ENCODE measurements around the gene ALDH2. TPM values are rescaled to one million over a fixed set of nuclear protein-coding genes. Genes with fewer than 3 reads are reported as not detected.

Gene ALDH2
- total and polyA plus RNA-seq, 9 of the 15 experiments (the other 6 are each of a cell fraction or from before 2014, with no cell fraction given) = 1.9 to 22.5 (median 12.2) TPM

- TF ChIP-seq ZNF407 (IDR thresholded peaks at IDR 0.05; ENCODE audit: low read depth) = no peak
Observed at GRCh38 chr12:111783046-111783445, 16.3 kb downstream of the ALDH2 start (continued).

GRCh38 chr12:111784953-111785352, 18.2 kb downstream of the ALDH2 start:
- WGBS (ENCODE audit: insufficient coverage, low coverage, missing lambda C conversion rate) = 68% methylated on average over 4 of the region's 4 CpGs
- H3K9me1 ChIP-seq (ENCODE audit: control insufficient read depth, insufficient read depth, low read length) = no peaks in the 10 kb centered on the region
- ATAC-seq (no peak), FAIRE-seq (no peak), DNase-seq (ENCODE audit: extremely low read depth in 1 of 4, low spot score in 3 of 4) (no peak)
- intact Hi-C loops (cut with micrococcal nuclease) = no loop called here
- ChIA-PET CTCF (ENCODE audit: low intra/inter-chr PET ratio) (no interaction called here), POLR2A (interaction anchor here (0.7 to 2.4 kb wide), 3 partner anchors 10 to 509 kb away, joined by 3 to 9 read pairs (median 3); no protein-coding TSS in a partner anchor)
- H3K4me3 ChIP-seq = no peak overlapping the region
- H2AFZ ChIP-seq (ENCODE audit: low read depth, low read length) = no peak overlapping the region
- no peak overlapping the region for H3K4me2 ChIP-seq (ENCODE audit: insufficient read depth, low read length)
- no peaks in the 10 kb centered on the region for H4K20me1 ChIP-seq (replicated peaks; ENCODE audit: control insufficient read depth, insufficient read depth, low read length)
- H3K27me3 ChIP-seq (ENCODE audit: control insufficient read depth in 2 of 2, insufficient read depth in 2 of 2, low read length in 2 of 2) = no peaks in the 10 kb centered on the region; a peak in 1 of 5 replicates
- no peaks in the 10 kb centered on the region for H3K79me2 ChIP-seq (ENCODE audit: control insufficient read depth, insufficient read depth, low read length)
- no peak overlapping the region for H3K27ac ChIP-seq (ENCODE audit: extremely low read depth, low read depth, low read length)
- no TSS peak for BruUV-seq (replicated peaks)
- in situ Hi-C loops (cut with MboI) = no loop called here
- H3K9ac ChIP-seq (ENCODE audit: insufficient read depth in 1 of 2, low read depth in 2 of 2, low read length in 2 of 2) = no peak overlapping the region
- H3K36me3 ChIP-seq (ENCODE audit: control insufficient read depth, insufficient read depth, low read length) = peaks cover 9% of the 10 kb centered on the region; the same call in 1 of the 3 replicates
- H3K9me3 ChIP-seq (replicated peaks; ENCODE audit: control insufficient read depth, insufficient read depth, low read depth, low read length) = no peaks in the 10 kb centered on the region; the same call in 1 of the 2 replicates
- peaks cover 0 to 6% of the 10 kb centered on the region in 2 experiments; a peak in 2 of 5 replicates for H3K4me1 ChIP-seq (replicated peaks in 1 of 2; ENCODE audit: control insufficient read depth in 2 of 2, insufficient read depth in 2 of 2, low read length in 2 of 2)
- no peak for TF ChIP-seq ZBTB11 (CRISPR knock-in tag; IDR thresholded peaks at IDR 0.05)

All from K562 (cell line).